Tongue (tissue), 2 donors: Measurements from ENCODE around the gene CCNI2. TPM values are rescaled to one million over a fixed set of nuclear protein-coding genes. Genes with fewer than 3 reads are reported as not detected.

Source experiments
- DNase-seq: peaks from one replicate; pipeline ENCODE4 v3.0.0-alpha.2; 2015
- total RNA-seq: library from RNA; depleted of rRNA; stranded (reverse); fragments of >200 nt; gene quantifications from one replicate; pipeline ENCODE4 v1.2.3, GENCODE V29; 2014

The CCNI2 gene
- total RNA-seq, 1 donor from 2014 or later, result not detected

DNA sequence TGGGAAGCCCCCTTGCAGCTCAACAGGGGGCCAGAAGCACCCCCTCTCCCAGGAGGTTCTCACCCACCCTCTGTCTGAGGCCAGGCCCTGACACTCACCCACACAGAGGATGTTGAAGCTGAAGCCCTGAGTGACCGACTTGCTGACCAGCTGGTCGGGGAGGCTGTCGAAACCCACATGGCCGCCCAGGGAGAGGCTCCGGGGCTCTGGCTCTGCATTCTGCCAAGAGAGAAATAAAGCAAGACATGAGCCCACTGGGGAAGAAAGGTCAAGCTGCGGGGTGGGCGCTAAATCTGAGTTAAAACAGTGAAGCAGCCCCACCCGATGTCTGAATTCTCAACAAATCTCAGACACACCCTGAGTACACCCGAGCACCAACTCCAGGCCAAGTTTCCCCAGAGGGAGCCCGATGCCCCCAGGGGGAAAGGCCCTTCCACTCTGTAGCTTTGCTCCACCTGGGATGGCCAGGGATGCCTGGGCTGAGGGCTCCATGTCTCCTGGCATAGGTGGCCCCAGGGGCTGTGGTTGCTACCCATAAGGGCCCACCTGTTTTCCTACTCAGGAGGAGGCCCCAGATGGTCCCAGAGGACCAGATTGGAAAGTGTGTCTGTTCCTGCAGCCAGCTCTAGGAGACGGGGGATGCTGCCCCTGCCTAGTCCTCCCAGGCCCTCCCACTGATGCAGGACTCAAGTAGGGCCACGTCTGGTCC lies 18.2 kb downstream of the CCNI2 start:
- DNase-seq, result no peak

DNA sequence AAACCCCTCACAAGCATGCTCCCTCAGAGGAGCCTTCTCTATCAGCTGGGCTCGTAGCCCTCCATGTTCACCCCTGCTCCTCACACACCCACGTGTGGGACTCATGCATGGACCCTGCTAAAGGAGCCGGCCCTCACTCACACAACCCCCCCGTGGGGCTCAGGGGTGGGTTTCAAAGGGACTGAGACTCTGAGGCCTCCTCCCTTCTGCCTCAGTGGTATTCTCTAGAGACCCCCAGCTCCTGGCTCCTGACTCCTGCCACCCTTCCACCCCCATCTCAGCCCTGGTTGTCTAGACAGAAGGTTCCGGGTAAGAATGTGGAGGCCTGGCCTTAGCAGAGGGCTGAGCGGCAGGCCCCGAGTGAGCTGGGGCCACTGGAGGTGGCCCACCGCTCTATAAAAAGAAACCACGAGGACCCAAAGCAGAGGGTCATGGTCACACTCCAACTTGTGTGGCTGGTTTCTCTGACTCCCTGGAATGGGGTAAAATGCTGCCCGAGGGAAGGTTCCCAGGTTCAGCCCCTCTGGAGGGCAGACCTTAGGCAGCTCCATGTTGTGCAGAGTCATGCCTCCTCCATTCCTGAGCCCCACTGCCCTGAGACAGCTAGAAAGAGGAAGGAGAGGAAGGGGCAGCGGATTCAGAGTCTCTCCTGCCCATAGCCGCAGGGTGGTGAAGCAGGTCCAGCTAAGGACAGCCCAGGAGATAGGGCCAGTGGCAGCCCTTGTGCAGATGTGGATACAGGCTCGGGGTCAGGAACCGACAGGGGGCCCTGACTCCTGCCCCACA lies 19.0 kb downstream of the CCNI2 start:
- no peak for DNase-seq

DNA sequence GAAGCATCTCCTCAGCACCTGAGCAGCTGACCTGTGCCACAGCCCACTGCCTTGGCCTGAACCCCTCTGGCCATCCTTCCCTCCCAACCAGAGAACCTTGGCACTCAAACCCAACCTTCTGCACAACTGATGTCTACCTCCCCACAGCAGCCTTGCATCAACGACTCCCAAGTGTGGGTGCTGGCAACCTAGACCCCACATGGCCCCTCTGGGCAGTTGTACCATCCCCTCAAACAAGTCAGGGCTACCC lies 19.5 kb downstream of the CCNI2 start:
- DNase-seq, result no peak

DNA sequence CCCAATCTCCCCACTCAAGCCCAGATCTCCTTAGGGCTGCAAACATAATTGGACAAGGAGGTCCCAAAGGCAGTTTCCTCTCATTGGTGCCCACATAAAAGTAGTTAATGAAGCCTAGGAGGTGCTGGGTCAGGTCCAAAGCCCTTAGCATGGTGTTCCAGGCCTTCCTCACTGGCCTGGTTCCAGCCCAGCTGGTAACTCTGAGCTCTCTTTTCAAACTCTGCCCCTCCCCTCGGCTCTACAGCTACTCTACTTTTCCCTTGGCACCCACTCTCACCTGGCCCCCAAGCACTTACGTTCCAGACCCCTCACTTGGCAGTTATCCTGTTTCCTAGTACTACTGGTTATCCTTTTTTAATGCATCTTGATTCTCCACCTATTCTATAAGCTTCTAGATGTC lies 19.9 kb downstream of the CCNI2 start:
- peak; percentile 37 for DNase-seq

DNA sequence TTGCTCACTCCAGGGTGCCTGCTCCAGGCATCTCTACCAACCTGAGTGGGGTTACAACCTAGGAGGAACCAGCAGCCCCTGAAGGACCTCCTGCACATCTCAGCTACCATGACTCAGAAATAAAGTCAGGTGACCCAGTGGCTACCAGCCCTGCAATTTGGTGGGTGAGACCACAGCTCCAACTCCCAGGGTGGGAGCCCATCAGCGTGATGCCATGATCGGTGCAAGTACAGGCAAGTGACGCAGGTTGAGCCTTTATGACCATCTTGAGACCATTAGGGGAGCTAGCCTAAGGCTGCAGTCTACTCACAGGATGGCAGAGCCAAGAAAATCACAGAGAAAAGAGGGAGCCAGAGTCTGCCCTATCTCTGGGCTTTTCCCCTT lies 21.3 kb downstream of the CCNI2 start:
- no peak for DNase-seq

DNA sequence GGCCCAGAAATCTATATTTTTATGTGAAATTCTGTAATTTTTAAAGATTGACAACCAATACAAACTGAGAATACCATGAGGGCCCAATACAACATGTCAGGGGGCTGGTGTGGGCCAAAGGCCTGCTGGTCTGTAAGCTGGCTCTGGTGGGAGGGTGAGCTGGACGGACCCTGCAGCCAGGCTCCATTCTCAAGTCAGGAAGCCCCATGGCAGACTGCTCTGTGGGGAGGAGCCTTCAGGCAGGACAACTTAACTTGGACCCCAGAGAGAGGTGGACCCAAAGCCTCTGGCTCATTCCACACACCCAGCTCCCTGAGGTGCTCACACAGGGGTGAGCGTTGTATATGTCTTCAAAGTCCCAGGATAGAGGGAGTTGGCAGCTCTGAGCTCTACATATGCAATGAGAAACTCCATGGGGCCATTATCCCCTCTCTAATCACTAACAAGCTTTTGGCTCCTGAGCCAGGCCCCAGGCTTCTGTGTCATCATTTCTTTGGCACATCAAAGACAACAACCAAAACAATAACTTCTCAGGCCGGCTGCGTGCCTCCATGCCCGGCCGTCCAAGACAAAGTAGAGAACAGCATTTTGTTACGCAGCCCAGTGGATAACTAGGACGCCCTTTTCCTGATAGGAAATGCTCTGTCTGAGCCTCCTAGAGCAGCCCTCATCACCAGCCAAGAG lies 23.4 kb downstream of the CCNI2 start:
- DNase-seq, result peak; percentile 14

DNA sequence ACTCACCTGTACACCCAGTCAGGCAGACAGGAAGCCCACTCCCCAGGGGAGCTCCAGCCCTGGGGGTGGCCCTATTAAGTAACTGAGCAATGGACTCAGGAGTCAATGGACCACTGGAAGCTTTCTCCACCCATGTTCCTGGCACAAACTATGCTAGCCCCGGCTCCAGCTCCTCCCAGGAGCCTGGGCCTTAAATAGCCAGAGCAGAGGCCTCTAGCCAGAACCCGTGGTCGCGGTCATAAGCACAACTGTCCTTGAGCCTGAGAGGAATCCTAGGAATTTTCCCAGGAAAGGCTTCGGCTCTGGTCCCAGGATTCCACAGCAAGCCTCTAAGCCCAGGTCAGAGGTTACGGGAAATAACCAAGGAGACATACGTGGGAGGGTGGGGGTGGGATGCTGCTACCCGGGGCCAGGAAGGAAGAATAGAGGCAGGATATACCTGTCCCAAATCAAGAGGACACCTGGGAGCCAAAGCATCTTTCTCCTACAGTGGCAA lies 24.3 kb downstream of the CCNI2 start:
- DNase-seq, result no peak

DNA sequence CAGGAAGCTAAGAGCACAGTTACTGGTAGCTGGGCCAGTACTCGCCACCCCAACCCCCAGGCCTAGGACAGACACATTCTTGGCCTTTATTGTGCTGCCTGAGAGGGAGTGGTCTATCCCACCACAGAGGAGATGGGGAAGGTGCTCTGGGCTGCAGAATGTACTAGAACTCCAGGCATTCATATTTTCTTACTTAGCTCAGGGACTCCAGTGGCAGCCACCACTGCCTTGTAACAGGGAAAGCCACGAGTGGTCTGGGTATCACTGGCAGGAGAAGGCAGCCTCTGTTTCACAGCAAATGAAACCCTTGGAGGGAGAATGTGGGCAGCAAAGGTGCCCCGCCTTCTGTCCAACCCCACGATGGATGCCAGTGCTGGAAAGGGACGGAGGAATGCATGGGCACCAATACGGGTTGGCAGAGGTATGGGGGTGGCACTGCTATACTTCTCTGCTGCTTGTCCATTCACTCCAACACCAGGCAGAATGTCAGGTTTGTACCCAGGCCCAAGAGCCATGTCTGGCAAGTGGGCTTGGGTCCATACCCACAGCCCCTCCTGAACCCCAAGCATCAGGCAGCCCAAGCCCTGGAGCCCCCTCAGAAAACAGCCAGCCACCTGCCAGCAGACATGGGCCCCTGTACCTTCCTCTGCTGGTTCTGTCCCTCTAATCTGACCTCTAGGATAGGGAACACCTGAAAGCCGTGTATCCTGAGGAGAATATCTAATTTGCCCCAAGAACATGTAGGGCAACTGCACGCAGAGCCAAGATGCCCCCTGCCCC lies 25.3 kb downstream of the CCNI2 start:
- DNase-seq, result no peak

DNA sequence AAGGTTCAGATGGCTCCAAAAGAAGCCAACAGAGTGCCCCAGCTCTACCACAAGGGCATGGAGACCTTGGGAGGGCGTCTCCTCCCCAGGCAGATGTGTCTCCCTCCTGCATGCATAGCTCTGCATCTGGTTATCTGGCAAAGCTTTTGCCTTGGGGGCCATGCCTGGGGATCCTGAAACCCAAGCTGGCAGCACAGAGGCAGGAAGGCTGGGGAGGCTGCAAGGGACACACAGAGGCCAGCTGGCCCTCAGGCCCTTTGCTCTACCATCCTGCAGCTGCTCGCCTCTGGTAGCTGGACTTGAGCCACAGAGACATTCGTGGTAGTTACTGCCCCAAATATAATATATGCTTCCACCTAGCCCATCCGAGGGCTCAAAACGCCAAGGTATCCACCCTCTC lies 25.9 kb downstream of the CCNI2 start:
- peak; percentile 38 for DNase-seq

DNA sequence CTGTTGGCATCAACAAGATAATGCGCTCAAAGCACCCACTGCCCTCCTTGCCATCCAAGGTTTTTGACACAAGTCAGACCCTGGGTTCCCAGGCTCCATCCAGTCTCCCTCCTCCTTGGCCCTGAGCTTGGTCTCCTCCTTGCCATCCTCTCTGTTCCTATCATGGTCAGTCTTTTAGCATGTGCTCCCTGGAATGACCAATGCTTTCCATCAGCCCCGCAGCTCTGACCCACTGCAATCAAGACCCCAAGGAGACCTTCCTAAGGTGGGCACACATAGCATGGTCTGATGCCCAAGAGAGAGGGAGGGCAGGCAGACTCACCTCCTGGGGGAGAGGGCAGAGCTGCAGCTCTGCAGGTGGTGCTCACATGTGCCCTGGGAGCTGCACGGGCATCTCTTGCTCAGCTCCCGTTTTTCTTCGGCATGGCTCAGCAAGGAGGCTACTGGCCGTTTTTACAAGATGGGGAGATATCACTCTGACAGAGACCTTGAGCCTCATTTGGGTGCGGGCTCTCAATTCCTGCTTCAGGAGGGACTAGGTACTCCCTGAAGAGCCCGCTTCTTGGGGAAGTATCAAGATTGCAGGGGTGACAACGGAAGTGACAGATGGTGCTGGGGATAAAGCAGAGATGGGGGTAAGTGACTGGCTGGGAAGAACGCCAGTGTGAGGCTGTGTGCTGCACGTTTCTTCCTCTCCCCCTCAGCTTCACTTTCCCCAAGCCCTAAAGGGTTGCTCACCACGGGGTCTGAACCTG lies 26.6 kb downstream of the CCNI2 start:
- no peak for DNase-seq

DNA sequence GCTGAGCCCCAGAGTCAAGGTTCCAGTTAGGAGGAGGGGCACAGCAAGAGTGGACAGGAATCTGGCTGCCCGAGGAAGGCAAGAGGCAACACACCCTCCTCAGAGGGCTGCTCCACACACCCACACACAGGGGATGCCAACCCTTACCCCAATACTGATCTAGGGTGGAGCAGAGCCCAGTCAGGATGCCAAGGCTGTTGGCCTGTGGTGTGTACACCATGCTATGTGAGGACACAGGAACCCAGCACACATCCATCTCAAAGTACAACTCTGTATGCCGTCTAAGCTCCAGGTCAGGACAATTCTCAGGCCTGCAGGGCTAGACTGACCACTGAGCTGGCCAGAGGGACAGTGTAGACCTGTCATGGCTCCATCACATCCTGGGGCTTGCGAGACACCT lies 27.2 kb downstream of the CCNI2 start:
- DNase-seq, result no peak

DNA sequence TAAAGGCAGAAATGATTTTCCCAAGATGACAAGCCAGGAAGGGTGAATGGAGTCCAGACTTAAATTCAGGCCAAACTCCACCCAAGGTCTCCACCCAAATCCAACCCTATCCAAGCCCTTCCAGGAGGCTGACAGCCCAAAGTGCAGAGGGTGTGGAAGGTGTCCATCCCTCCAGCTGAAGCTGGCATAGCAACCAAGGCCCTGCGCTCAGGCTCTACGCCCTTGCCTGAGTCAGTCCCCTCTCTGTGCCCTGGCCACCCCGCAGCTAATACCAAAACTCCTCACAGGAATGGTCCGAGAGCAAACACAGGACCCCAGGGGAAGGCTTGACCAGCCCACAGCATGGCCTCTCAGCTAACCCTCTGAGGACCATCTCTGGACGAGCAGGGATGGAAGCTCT lies 27.7 kb downstream of the CCNI2 start:
- no peak for DNase-seq

DNA sequence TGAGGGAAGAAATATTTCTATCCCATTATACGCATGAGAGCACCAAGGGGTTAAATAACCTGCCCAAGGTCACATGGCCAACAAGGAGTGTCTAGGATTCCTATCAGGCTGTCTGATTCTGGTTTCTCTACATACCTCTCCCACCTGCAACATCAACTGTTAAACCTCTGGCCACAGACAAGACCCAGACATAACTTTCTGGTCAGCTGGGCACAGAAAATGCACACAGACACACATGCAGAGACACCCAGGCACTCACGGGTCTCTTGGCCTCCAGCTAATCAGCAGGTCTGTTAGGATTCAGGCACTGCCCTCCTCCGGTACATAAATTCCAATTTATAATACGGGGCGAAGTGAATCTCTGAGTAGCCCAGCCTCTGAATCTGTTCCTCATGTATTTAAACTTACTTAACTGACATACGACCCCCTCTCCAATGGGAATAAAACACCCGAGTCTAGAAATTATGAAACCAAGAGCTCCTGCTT lies 28.3 kb downstream of the CCNI2 start:
- no peak for DNase-seq

DNA sequence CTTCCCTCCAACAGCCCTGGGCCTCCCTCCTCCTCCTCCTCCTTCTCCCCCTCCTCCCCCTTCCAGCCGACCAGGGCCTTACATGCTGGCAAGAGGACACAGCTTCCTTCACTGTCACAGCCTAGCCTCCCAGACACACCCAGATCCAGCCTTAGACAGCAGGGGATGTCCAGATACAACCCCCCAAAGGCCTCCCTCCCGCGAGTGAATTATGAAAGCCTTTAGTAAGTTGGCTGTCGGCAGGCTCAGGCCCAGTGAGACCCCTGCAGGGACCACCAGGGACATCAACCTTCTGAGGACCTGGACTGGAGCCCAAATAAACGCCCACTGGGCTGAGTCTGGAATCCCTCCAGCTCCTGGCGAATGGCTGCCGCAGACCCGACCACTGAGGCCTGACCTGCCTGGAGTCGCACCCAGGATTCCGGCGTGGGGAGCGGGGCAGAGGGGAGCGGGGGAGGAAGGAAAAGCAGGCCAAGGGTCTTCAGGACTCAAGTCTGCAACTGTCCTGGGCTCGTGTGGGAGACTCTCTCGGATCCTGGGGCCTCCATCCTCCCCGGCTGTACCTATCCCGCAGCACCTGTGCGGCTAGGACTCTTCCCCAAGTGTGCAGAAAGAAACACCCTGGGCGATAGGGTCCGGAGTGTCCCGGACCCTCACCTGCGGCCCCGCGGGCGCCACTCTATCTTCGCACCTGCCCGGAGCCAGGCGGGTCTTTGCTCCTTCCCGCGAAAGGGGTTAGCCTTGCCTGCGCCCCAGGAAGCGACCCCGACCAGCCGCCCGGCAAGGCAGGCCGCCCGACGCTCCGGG lies 29.1 kb downstream of the CCNI2 start:
- peak; percentile 63 for DNase-seq

DNA sequence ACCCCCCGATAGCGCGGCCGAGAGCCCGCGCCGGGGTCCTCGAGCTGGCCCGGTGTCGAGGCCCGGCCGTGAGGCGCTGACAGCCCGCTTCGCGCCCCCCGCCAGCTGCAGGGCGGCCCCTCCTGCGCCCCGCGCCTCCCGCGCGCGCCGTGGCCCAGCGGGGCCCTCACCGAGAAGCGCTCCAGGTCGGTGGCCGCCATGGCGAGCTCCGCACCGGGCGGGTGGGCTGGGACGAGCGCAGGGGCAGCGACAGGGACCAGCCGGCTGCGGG lies 29.6 kb downstream of the CCNI2 start:
- no peak for DNase-seq

DNA sequence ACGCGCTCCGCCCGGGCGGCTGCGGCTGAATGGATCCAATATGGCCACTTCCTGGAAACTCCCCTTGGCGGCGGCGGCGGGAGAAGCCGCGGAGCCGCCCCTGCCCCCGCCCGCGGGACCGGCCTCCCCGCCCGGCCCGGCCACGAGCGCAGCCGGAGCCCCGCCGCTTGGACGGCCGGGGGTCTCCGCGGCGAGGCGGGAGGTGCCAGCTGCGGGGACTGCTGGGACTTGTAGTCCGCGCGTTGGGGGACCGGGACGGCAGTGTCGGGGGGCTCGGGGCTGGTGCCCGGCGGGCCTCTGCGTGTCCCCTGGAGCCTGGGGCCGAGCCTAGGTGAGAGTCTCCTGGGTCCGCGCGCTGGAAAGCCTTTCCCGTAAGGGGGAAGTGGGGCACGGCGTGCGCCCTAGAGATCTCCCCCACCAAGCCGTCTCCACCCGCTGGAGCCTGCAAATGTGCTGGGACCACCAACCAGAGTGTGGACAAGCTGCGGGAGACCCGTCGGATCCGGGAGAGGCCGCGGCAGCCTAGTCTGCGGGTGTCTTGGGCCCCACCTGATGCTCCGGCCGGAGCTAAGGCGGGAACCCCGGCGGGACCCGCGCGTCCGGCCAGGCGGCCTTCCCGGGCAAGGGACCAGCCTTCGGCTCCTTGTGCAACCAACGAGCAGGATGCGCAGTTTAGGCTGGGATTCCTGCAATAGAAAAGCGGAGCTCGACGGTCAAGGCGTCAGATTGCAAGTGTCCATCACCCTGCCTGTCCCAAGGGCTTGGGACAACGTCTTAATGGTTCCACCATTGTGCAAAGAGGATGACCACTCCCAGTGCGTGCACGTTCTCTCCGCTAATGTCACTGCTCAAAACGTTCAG lies 30.2 kb downstream of the CCNI2 start, which contains the start of gene SEPTIN8:
SEPTIN8 (minus strand) TSS at position 31 of the 861 bp plus-strand sequence. CDS start 102 bp downstream, outside the sequence.
- peak; percentile 80 for DNase-seq

DNA sequence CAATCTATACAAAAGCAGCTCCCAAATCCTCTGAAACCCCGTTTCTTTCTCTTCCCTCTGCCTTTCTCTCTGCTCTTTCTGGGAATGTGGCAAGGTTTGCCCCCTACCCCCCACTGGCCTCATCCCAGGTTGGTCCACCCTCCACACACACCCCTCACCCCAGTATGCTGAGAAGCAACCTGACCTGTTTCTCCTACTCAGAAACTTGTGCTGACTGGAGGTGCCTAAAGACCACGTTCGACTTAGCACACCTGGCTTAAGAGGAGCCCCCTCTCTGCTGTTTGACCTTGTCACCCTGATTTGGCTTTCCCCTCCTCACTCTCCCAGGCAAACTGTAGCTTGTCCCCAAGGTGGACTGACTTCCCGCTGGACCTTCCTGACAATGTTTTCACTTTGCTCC lies 30.9 kb downstream of the CCNI2 start:
- DNase-seq, result no peak

DNA sequence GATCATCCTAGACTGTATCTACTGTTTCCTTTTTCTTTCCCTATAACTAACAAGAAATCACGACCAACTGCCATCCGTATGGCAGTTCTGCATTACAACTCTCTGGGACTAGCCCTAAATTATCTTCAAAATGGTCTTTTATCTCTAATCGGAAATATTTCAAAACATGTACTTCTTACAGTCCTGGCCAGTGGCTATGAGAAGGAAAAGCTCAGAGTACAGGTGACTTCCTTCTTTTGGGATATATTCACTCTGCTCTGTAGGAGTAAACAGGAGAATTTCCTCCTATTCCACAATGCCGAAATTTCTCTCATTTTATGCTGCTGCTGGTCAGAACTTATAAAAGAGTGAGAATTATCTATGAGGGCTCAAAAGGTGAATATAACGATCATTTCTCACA lies 31.6 kb downstream of the CCNI2 start:
- DNase-seq, result no peak

DNA sequence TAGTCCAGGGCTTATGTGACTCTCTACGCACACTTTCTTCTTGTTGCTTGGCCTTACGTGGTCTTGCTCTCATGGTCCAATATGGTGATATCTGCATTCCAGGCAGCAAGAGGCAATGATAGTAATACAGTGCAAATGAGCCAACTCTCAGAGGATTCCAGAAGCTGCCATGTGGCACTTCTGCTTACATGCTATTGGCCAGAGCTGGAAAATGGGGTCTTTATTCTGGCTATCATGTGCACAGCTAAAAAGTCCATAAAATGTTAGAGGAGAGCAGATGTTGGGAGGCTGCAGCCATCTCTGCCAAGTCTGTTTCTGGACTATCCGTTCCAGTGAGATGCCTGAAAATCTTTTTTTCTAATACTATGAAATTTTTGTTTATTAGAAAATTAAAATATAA lies 32.7 kb downstream of the CCNI2 start:
- no peak for DNase-seq

DNA sequence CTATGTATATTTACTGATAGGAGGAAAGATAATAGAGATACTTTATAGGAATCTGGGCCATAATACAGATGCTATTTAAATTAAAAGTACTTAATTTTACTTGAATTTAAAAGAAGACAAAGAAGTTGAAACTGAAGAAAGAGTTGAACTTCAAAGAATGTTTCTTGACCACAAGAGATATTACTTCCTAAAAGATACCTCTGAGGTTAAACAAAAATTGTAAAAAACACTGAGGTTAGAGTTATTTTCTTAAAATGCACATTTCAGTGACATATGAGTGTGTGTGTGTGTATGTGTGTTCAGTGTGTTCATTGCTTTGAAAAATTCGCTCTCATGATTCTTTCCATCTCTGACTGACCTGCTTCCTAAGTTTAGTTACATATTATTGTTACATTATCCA lies 33.4 kb downstream of the CCNI2 start:
- DNase-seq, result no peak
